ENCODE results near the gene AFF1. TPM values are rescaled to one million over a fixed set of nuclear protein-coding genes. Genes with fewer than 3 reads are reported as not detected.

Gene AFF1
- total and polyA plus RNA-seq, 7 donors, result 7.2 to 100 (median 61.7) TPM

GRCh38 chr4:87090305-87090704 is 155.5 kb downstream of the AFF1 start:
- DNase-seq, result no peak
- intact Hi-C loops (cut with DNase I), result loop anchor here (5.0 kb wide), 1 partner anchor 168 kb away; no protein-coding TSS in a partner anchor
- Histone ChIP-seq H3K4me3 (no peak overlapping the region), H3K27me3 (no peaks in the 10 kb centered on the region), H3K27ac (no peak overlapping the region), H3K36me3 (peaks cover 0 to 27% (median 4%) of the 10 kb centered on the region in 4 donors), H3K9me3 (no peaks in the 10 kb centered on the region), H3K4me1 (peaks cover 0 to 65% (median 42%) of the 10 kb centered on the region in 4 donors)
- TF ChIP-seq EP300 (IDR thresholded peaks at IDR 0.05) (no peak), POLR2AphosphoS5 (IDR thresholded peaks at IDR 0.05) (no peak), POLR2A (IDR thresholded peaks at IDR 0.05) (no peak)
- TF ChIP-seq, protein P1, sequence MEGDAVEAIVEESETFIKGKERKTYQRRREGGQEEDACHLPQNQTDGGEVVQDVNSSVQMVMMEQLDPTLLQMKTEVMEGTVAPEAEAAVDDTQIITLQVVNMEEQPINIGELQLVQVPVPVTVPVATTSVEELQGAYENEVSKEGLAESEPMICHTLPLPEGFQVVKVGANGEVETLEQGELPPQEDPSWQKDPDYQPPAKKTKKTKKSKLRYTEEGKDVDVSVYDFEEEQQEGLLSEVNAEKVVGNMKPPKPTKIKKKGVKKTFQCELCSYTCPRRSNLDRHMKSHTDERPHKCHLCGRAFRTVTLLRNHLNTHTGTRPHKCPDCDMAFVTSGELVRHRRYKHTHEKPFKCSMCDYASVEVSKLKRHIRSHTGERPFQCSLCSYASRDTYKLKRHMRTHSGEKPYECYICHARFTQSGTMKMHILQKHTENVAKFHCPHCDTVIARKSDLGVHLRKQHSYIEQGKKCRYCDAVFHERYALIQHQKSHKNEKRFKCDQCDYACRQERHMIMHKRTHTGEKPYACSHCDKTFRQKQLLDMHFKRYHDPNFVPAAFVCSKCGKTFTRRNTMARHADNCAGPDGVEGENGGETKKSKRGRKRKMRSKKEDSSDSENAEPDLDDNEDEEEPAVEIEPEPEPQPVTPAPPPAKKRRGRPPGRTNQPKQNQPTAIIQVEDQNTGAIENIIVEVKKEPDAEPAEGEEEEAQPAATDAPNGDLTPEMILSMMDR (IDR thresholded peaks at IDR 0.05), result no peak
- 89 to 94% methylated on average over 3 of the region's 3 CpGs for WGBS, 2 donors

- WGBS, 2 donors, result 10 to 29% methylated on average over 4 of the region's 4 CpGs
- TF ChIP-seq POLR2A (IDR thresholded peaks at IDR 0.05) (no peak), POLR2AphosphoS5 (IDR thresholded peaks at IDR 0.05) (peak in 2 of 4 donors; percentile 11 to 18)
- TF ChIP-seq, protein P1 (IDR thresholded peaks at IDR 0.05), result no peak
- Histone ChIP-seq H3K27me3 (no peaks in the 10 kb centered on the region), H3K27ac (peak overlapping the region; percentile 15 to 59 (median 44)), H3K9me3 (no peaks in the 10 kb centered on the region), H3K4me3 (no peak overlapping the region), H3K4me1 (peaks cover 0 to 46% (median 35%) of the 10 kb centered on the region in 4 donors), H3K36me3 (peaks cover 0 to 27% (median 4%) of the 10 kb centered on the region in 4 donors)
- intact Hi-C loops (cut with DNase I), result loop anchor here (5.0 kb wide), 1 partner anchor 170 kb away; no protein-coding TSS in a partner anchor
- DNase-seq, result peak; percentile 87
Measured at GRCh38 chr4:87092389-87093141, 157.8 kb downstream of the AFF1 start.

- no peak for DNase-seq
- intact Hi-C loops (cut with DNase I), result loop anchor here (5.0 kb wide), 1 partner anchor 171 kb away; no protein-coding TSS in a partner anchor
- Histone ChIP-seq H3K27me3 (no peaks in the 10 kb centered on the region), H3K4me1 (peaks cover 0 to 45% (median 33%) of the 10 kb centered on the region in 4 donors), H3K27ac (peak overlapping the region; percentile 15 to 59 (median 44)), H3K9me3 (no peaks in the 10 kb centered on the region), H3K36me3 (peaks cover 0 to 27% (median 4%) of the 10 kb centered on the region in 4 donors), H3K4me3 (no peak overlapping the region)
- TF ChIP-seq EP300 (IDR thresholded peaks at IDR 0.05) (no peak), POLR2AphosphoS5 (IDR thresholded peaks at IDR 0.05) (peak in 1 of 4 donors; percentile 15), POLR2A (IDR thresholded peaks at IDR 0.05) (no peak)
- TF ChIP-seq, protein P1 (IDR thresholded peaks at IDR 0.05), result peak; percentile 28 to 58 (median 44)
- WGBS, 2 donors, result 32 to 38% methylated on average over 4 of the region's 4 CpGs
Measured at GRCh38 chr4:87093443-87094123, 158.8 kb downstream of the AFF1 start.

GRCh38 chr4:87097075-87097474 is 162.3 kb downstream of the AFF1 start:
- intact Hi-C loops (cut with DNase I), result no loop called here
- WGBS, 2 donors, result 19 to 58% methylated on average over 4 of the region's 4 CpGs
- Histone ChIP-seq H3K9me3 (no peaks in the 10 kb centered on the region), H3K36me3 (peaks cover 0 to 8% (median 4%) of the 10 kb centered on the region in 4 donors), H3K4me3 (no peak overlapping the region), H3K4me1 (peaks cover 0 to 48% (median 27%) of the 10 kb centered on the region in 4 donors), H3K27me3 (no peaks in the 10 kb centered on the region), H3K27ac (no peak overlapping the region)
- DNase-seq, result no peak
- TF ChIP-seq, protein P1 (IDR thresholded peaks at IDR 0.05), result no peak
- TF ChIP-seq EP300 (IDR thresholded peaks at IDR 0.05) (no peak), POLR2AphosphoS5 (IDR thresholded peaks at IDR 0.05) (no peak), POLR2A (IDR thresholded peaks at IDR 0.05) (no peak)
